Measurements from ENCODE around the gene PPP4R3A. TPM values are rescaled to one million over a fixed set of nuclear protein-coding genes. Genes with fewer than 3 reads are reported as not detected.
"Not testable (repeated sequence)": the region's sequence is repeated elsewhere in the genome, so short reads cannot be mapped to it uniquely, and the experiment has no call there.

The PPP4R3A gene
- total RNA-seq, 2 experiments from 2014 or later, result 92.4 to 96.4 TPM

DNA sequence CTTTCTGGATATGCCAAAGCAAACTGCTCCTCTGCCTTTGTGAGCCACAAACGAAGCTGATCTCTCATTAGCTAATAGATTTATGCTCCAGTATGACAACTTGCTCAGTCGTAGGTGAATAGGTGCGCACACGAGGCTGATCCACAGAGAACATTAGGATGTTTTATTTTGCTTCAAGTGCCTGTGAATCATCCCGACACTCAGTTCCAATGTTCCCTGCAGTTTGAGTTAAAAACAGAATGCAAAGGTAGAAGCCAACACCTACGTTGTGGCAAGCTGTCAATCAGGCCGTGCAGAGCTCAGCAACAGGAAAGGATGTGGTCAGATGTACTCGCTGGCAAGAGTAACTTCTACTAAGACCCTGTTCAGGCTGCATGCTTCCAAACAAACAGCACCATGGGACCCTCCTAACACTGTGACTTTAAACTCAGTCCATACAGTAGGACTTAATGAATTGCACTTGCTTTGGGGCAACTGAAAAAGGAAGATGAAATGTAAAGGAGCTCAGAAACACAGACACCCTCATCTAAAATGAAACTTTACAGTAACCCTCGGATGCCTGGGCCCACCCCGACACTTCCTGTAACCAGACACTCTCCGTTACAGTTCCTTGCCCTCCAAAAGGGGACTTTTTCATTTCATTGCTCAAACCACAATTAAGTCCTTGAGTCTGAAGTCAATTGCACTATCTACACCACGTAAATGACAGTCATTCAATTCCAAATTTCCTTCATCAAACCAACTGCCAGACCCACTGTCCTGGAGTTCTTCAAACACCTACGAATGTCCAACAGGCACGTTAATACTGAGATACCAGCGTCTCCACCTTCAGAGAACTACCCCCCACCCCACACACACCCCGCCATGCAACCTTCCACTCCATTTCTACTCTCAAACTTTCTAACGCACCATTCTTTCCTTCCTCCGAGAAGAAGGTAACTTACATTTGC is 94.0 kb downstream of the PPP4R3A start:
- ChIA-PET POLR2A (interaction anchor here (0.8 to 4.8 kb wide), 16 partner anchors 10 to 172 kb away, joined by 3 to 41 read pairs (median 7); partner anchors contain the start of genes GPR68 and PPP4R3A), CTCF (interaction anchor here (1.0 to 6.7 kb wide), 14 partner anchors 12 to 495 kb away, joined by 3 to 59 read pairs (median 4); no protein-coding TSS in a partner anchor)
- DNase-seq, result peak; percentile 87
- Mint-ChIP-seq H3K36me3 (peaks cover 37% of the 10 kb centered on the region), H3K27ac (peak overlapping the region; percentile 100), H3K27me3 (no peaks in the 10 kb centered on the region), H3K9me3 (no peaks in the 10 kb centered on the region), H3K4me1 (ENCODE audit: low read depth) (peaks cover 51% of the 10 kb centered on the region), H3K4me3 (peak overlapping the region; percentile 100)
- intact Hi-C loops (cut with micrococcal nuclease), result loop anchor here (1.0 to 5.0 kb wide), 14 partner anchors 16 to 456 kb away; partner anchors contain the start of gene RPS6KA5

DNA sequence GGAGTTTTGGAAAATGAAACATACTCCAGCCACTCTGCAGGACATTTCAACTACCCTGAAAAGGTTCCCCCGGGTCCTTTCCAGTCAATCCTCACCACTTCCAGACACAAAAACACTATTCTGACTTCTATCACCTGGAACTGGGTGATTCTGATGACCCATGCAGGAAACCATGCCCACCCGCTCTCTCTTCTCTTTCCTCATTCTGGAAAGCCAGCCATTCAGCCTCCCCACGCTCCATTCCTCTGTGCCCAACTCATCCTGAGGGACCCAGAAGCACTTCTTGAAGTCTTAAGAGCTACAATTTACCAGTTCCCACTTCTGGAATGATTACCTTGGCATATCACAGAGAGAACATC is 95.7 kb downstream of the PPP4R3A start:
- H3K4me1 Mint-ChIP-seq (ENCODE audit: low read depth), result peaks cover 64% of the 10 kb centered on the region
- peaks cover 41% of the 10 kb centered on the region for H3K36me3 Mint-ChIP-seq
- intact Hi-C loops (cut with micrococcal nuclease), result no loop called here

DNA sequence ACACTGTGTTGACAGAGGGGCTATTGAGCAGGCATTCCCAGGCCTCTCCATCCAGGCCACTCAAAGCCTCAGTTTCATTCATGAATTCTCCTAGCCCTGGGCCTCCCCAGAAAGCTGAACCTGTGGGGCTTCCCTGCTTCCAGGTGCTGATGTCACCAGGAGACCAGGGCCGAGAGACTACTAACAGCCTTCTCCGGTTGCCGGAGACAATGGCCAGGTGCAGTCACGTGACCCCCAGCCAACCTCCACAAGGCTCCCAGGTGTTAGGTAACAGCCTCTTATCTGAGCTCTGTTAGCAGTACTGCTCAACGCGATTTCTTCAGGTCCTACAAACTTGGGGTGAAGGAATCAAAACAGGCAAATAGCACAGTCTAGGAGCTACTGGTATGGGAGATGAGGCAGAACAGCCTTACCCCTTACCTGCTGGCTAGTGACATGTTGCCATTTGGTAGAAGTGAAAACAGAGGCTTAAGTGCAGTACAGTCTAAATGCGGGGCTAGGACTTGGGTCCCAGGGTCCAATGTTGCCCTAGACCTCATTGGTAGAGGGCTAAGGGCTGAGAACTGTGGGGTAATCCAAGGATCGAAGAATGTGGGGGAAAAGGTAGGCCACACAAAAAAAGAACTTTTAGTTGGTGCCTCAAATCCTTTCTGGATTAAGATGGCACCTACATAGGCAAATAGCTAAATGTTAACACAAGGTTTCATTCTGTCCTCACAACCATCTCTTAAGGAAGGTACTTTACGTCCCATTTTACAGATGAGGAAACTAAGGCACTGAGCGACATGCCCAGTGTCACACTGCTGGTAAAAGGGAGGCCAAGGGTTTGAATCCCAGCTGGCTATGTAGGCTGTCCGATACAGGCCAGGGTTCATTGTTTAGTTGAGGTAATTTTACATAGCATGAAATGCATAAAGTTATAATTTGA is 96.3 kb downstream of the PPP4R3A start:
- peak overlapping the region; percentile 100 for H3K4me3 Mint-ChIP-seq
- H3K27ac Mint-ChIP-seq, result peak overlapping the region; percentile 100
- intact Hi-C loops (cut with micrococcal nuclease), result no loop called here
- no peaks in the 10 kb centered on the region for H3K9me3 Mint-ChIP-seq
- POLR2A ChIA-PET, result interaction anchor here (0.7 to 1.6 kb wide), 4 partner anchors 14 to 97 kb away, joined by 3 to 5 read pairs (median 4); no protein-coding TSS in a partner anchor
- CTCF ChIA-PET, result interaction anchor here (1.0 to 6.7 kb wide), 7 partner anchors 14 to 89 kb away, joined by 3 to 59 read pairs (median 3); no protein-coding TSS in a partner anchor
- no peaks in the 10 kb centered on the region for H3K27me3 Mint-ChIP-seq
- peaks cover 62% of the 10 kb centered on the region for H3K4me1 Mint-ChIP-seq (ENCODE audit: low read depth)
- H3K36me3 Mint-ChIP-seq, result peaks cover 43% of the 10 kb centered on the region
- peak; percentile 64 for DNase-seq

More for the DNA sequence above, 95.7 kb downstream of the PPP4R3A start:
- peak overlapping the region; percentile 100 for H3K4me3 Mint-ChIP-seq
- ChIA-PET CTCF (interaction anchor here (1.0 to 6.7 kb wide), 4 partner anchors 36 to 90 kb away, joined by 3 to 59 read pairs (median 30); no protein-coding TSS in a partner anchor), POLR2A (interaction anchor here (0.7 to 4.8 kb wide), 6 partner anchors 9 to 99 kb away, joined by 3 to 41 read pairs (median 4); no protein-coding TSS in a partner anchor)
- no peak for DNase-seq
- no peaks in the 10 kb centered on the region for H3K27me3 Mint-ChIP-seq
- no peaks in the 10 kb centered on the region for H3K9me3 Mint-ChIP-seq
- H3K27ac Mint-ChIP-seq, result peak overlapping the region; percentile 100

DNA sequence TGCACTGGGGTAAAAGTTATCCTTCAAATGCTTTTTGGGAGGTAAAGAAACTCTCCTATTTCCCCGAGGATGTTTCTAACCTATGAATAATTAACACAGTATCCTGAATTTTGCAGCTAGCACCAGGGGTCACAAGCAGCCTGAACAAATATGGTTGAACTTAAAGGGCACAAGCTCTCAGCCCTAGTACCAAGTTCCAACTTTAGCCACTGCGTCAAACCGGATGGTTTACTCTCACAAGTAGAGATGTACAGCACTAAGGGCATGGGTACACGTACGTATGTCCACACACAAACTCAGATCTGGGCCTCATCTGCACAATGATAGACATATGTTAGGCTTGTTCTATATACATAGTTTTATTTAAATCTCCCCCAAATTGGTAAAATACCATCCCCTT is 97.2 kb downstream of the PPP4R3A start:
- Mint-ChIP-seq H3K9me3 (no peaks in the 10 kb centered on the region), H3K36me3 (peaks cover 51% of the 10 kb centered on the region), H3K27ac (peak overlapping the region; percentile 100), H3K27me3 (no peaks in the 10 kb centered on the region), H3K4me1 (ENCODE audit: low read depth) (peaks cover 68% of the 10 kb centered on the region), H3K4me3 (peak overlapping the region; percentile 100)
- no peak for DNase-seq
- intact Hi-C loops (cut with micrococcal nuclease), result no loop called here
- ChIA-PET POLR2A (interaction anchor here (0.7 to 1.6 kb wide), 3 partner anchors 13 to 478 kb away, joined by 3 to 5 read pairs (median 3); no protein-coding TSS in a partner anchor), CTCF (interaction anchor here (1.0 to 6.7 kb wide), 6 partner anchors 13 to 88 kb away, joined by 3 to 59 read pairs (median 5); no protein-coding TSS in a partner anchor)

DNA sequence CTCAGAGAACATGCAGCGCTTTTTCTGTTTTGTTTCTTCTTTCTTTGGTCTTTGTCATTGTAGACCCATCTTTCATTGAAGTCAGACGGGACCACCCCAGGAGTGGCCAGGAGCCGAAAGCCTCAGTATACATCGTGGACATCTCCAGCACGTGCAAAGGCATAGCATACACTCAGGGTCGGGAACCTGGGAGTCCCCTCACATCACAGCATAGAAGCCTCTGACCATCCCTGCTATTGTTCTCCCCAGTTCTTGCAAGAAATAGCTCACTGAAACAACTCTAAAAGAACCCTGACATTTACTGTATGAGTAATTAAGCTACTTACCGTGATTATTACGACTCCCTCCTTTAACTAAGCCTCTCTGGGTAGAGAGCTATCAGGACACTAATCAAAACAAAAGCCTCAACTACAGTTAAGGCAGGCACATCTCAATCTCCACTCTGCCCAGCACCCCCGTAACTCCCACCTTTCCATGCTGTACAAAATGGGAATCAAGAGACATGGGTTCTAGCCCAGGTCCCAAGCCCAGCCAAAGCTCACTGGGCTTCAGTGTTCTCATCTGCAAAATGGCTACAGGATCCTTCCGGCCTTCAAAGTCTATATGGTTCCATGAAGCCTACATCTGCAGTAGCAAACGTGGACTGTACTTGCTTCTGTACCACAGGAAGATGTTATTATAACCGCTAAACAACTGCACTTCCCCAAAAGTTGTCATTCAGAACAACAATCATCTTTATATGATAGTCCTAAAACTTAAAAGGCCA is 99.2 kb downstream of the PPP4R3A start:
- H3K4me1 Mint-ChIP-seq (ENCODE audit: low read depth), result peaks cover 87% of the 10 kb centered on the region
- intact Hi-C loops (cut with micrococcal nuclease), result loop anchor here (1.0 to 2.0 kb wide), 5 partner anchors 14 to 182 kb away; no protein-coding TSS in a partner anchor

DNA sequence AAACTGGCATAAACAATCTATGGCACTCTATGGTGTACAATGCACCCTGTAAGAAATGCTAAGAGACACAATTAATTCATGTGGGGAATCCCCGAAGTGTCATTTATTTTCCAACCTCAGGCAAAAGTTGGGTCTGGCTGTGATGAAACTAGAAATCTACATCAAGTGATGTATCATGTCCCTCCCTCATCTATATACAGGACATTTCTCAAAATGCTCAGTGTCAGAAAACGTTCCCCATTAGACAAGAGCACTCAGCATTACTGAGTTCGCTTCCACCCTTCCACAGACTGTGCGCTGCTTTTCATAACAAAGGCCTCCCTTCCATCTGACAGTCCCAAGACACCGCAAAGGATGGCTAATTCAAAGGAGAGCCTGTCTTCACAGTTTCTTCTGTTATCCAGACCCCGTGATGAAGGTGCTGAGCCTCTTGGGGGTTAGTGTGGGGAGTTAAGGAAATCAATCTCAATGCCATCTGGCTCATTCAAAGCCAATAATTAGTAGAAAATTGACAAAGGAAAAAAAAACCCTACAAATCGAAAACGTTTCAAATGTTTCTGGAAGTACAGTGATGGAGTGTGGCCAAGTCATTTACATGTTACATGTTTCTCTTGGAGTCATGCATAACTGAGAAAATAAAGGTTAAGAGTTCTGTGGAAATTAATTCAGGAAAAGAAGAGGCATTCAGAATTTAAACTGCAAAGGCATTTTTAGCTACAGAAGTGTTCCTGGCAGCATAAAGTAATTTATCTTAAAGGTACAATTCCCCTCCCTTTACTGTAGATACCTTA is 100.0 kb downstream of the PPP4R3A start:
- CTCF ChIA-PET, result interaction anchor here (0.9 to 6.7 kb wide), 8 partner anchors 12 to 86 kb away, joined by 3 to 59 read pairs (median 4); no protein-coding TSS in a partner anchor
- no peaks in the 10 kb centered on the region for H3K27me3 Mint-ChIP-seq
- DNase-seq, result peak; percentile 51
- POLR2A ChIA-PET, result interaction anchor here (0.5 to 2.1 kb wide), 10 partner anchors 11 to 92 kb away, joined by 3 to 21 read pairs (median 6); no protein-coding TSS in a partner anchor
- H3K9me3 Mint-ChIP-seq, result no peaks in the 10 kb centered on the region
- H3K4me3 Mint-ChIP-seq, result peak overlapping the region; percentile 63
- H3K4me1 Mint-ChIP-seq (ENCODE audit: low read depth), result peaks cover 90% of the 10 kb centered on the region
- peaks cover 54% of the 10 kb centered on the region for H3K36me3 Mint-ChIP-seq
- intact Hi-C loops (cut with micrococcal nuclease), result loop anchor here (1.0 to 2.0 kb wide), 6 partner anchors 7 to 181 kb away; partner anchors contain the start of gene CCDC88C
- peak overlapping the region; percentile 93 for H3K27ac Mint-ChIP-seq

More for the DNA sequence above, 99.2 kb downstream of the PPP4R3A start:
- peaks cover 58% of the 10 kb centered on the region for H3K36me3 Mint-ChIP-seq
- no peaks in the 10 kb centered on the region for H3K9me3 Mint-ChIP-seq
- ChIA-PET POLR2A (interaction anchor here (0.5 to 2.1 kb wide), 12 partner anchors 12 to 165 kb away, joined by 3 to 21 read pairs (median 4); no protein-coding TSS in a partner anchor), CTCF (interaction anchor here (0.9 to 6.7 kb wide), 7 partner anchors 13 to 86 kb away, joined by 3 to 59 read pairs (median 4); no protein-coding TSS in a partner anchor)
- H3K27ac Mint-ChIP-seq, result peak overlapping the region; percentile 93
- H3K27me3 Mint-ChIP-seq, result no peaks in the 10 kb centered on the region
- DNase-seq, result peak; percentile 46
- H3K4me3 Mint-ChIP-seq, result peak overlapping the region; percentile 63

DNA sequence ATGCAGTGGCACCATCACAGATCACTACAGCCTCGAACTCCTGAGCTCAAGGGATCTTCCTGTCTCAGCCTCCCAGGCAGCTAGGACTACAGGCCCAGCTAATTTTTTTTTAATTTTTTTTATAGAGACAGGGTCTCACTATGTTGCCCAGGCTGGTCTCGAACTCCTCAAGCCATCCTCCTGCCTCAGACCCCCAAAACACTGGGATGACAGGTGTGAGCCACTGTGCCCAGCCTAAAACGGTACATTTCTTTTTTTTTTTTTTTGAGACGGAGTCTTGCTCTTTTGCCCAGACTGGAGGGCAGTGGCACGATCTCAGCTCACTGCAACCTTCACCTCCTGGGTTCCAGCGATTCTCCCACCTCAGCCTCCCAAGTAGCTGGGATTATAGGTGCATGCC is 100.9 kb downstream of the PPP4R3A start:
- DNase-seq, result peak; percentile 8
- ChIA-PET POLR2A (interaction anchor here (0.8 to 1.5 kb wide), 4 partner anchors 9 to 84 kb away, joined by 4 to 8 read pairs (median 6); no protein-coding TSS in a partner anchor), CTCF (interaction anchor here (0.6 to 1.8 kb wide), 10 partner anchors 9 to 86 kb away, joined by 3 to 7 read pairs (median 3); no protein-coding TSS in a partner anchor)
- H3K9me3 Mint-ChIP-seq, H3K27me3 Mint-ChIP-seq, H3K4me3 Mint-ChIP-seq: not testable (repeated sequence)
- peaks cover 50% of the 10 kb centered on the region for H3K36me3 Mint-ChIP-seq
- peaks cover 88% of the 10 kb centered on the region for H3K4me1 Mint-ChIP-seq (ENCODE audit: low read depth)
- peak overlapping the region; percentile 86 for H3K27ac Mint-ChIP-seq
- intact Hi-C loops (cut with micrococcal nuclease), result loop anchor here (1.0 kb wide), 1 partner anchor 8 kb away; the partner anchor contains the start of gene CCDC88C

Other genes starting within 250 kb of the PPP4R3A start
- gene CCDC88C, start 92.5 kb downstream of the PPP4R3A start, total RNA-seq, result 10 to 100 TPM; 73.0 to 74.7 TPM
- gene CATSPERB, start 221.8 kb upstream of the PPP4R3A start, total RNA-seq, result under 1 TPM; 0.14 to 0.65 TPM

Measured in activated CD4-positive, alpha-beta memory T cell treated with anti-CD3 and anti-CD28 coated beads for 36 hours (primary cell).